PC-9 (cell line): ENCODE measurements around the gene SYF2.

Experiments used
- EZH2 ChIP-seq: fragments of 200-600 bp; sonication (generic); IDR thresholded peaks from 2 replicates; pipeline ENCODE4 v1.8.0; 2017; ENCODE audit warnings: antibody characterized with exemption, low read depth
- TF ChIP-seq, protein P1 (sequence below): fragments of 200-600 bp; sonication (generic); conservative IDR thresholded peaks from 2 replicates; pipeline ENCODE4 v1.6.1; 2017; ENCODE audit warnings: mixed run types, antibody characterized with exemption, mild to moderate bottlenecking, moderate library complexity

GRCh38 chr1:25174730-25175612 lies 57.3 kb downstream of the SYF2 start:
- TF ChIP-seq, protein P1, sequence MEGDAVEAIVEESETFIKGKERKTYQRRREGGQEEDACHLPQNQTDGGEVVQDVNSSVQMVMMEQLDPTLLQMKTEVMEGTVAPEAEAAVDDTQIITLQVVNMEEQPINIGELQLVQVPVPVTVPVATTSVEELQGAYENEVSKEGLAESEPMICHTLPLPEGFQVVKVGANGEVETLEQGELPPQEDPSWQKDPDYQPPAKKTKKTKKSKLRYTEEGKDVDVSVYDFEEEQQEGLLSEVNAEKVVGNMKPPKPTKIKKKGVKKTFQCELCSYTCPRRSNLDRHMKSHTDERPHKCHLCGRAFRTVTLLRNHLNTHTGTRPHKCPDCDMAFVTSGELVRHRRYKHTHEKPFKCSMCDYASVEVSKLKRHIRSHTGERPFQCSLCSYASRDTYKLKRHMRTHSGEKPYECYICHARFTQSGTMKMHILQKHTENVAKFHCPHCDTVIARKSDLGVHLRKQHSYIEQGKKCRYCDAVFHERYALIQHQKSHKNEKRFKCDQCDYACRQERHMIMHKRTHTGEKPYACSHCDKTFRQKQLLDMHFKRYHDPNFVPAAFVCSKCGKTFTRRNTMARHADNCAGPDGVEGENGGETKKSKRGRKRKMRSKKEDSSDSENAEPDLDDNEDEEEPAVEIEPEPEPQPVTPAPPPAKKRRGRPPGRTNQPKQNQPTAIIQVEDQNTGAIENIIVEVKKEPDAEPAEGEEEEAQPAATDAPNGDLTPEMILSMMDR: no peak
- TF ChIP-seq EZH2: no peak
